Measurements from ENCODE around the gene NFU1. TPM values are rescaled to one million over a fixed set of nuclear protein-coding genes. Genes with fewer than 3 reads are reported as not detected.

The NFU1 gene
- polyA plus RNA-seq, 1 of the 3 experiments (the other 2 are of a cell fraction), result 23.5 TPM

DNA sequence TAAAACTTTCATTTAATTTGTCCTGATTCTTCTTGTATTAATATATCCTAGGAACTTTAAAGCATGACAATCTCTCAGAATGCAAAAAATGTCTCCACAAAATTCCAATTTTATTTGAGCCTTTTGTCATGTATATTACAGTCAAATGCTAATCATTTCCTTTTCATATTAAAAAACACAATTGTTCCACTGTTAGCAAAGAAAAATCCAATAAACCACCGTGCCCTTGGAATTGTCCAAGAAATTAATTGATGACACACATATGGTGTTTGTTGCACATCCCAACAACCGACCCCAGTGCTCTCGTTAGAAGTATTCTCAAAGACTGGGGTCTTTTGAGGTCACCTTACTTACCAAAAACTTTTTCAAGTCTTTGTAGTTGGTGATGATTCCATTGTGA is 78.3 kb downstream of the NFU1 start:
- POLR2A ChIA-PET, result no interaction called here

More for the DNA sequence above, 78.3 kb downstream of the NFU1 start:
- H3K9ac ChIP-seq, result no peak overlapping the region
- peaks cover 13% of the 10 kb centered on the region for H3F3A ChIP-seq (replicated peaks; ENCODE audit: insufficient read depth)
- H4K20me1 ChIP-seq (ENCODE audit: insufficient read depth), result no peaks in the 10 kb centered on the region
- TF ChIP-seq JUND (IDR thresholded peaks at IDR 0.05) (no peak), RAD21 (IDR thresholded peaks at IDR 0.05; ENCODE audit: low read length) (no peak), CHD2 (IDR thresholded peaks at IDR 0.05; ENCODE audit: low read length, partially characterized antibody) (no peak), MEF2A (IDR thresholded peaks at IDR 0.05; ENCODE audit: borderline replicate concordance, low read depth) (no peak), FOSL2 (IDR thresholded peaks at IDR 0.05; ENCODE audit: borderline replicate concordance, low read depth) (no peak), MXI1 (IDR thresholded peaks at IDR 0.05; ENCODE audit: low read depth, low read length) (no peak), FOXM1 (IDR thresholded peaks at IDR 0.05; ENCODE audit: low read depth) (no peak), NRF1 (IDR thresholded peaks at IDR 0.05; ENCODE audit: low read depth, low read length) (no peak), SIN3A (IDR thresholded peaks at IDR 0.05; ENCODE audit: borderline replicate concordance, low read depth, low read length) (no peak), EZH2phosphoT487 (IDR thresholded peaks at IDR 0.05; ENCODE audit: borderline replicate concordance, low read depth) (no peak), EP300 (IDR thresholded peaks at IDR 0.05; ENCODE audit: borderline replicate concordance in 1 of 2, low read depth in 1 of 2, low read length in 1 of 2) (no peak), TAF1 (IDR thresholded peaks at IDR 0.05; ENCODE audit: borderline replicate concordance, low read depth, low read length) (no peak)
- TF ChIP-seq, protein P1, sequence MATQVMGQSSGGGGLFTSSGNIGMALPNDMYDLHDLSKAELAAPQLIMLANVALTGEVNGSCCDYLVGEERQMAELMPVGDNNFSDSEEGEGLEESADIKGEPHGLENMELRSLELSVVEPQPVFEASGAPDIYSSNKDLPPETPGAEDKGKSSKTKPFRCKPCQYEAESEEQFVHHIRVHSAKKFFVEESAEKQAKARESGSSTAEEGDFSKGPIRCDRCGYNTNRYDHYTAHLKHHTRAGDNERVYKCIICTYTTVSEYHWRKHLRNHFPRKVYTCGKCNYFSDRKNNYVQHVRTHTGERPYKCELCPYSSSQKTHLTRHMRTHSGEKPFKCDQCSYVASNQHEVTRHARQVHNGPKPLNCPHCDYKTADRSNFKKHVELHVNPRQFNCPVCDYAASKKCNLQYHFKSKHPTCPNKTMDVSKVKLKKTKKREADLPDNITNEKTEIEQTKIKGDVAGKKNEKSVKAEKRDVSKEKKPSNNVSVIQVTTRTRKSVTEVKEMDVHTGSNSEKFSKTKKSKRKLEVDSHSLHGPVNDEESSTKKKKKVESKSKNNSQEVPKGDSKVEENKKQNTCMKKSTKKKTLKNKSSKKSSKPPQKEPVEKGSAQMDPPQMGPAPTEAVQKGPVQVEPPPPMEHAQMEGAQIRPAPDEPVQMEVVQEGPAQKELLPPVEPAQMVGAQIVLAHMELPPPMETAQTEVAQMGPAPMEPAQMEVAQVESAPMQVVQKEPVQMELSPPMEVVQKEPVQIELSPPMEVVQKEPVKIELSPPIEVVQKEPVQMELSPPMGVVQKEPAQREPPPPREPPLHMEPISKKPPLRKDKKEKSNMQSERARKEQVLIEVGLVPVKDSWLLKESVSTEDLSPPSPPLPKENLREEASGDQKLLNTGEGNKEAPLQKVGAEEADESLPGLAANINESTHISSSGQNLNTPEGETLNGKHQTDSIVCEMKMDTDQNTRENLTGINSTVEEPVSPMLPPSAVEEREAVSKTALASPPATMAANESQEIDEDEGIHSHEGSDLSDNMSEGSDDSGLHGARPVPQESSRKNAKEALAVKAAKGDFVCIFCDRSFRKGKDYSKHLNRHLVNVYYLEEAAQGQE (IDR thresholded peaks at IDR 0.05; ENCODE audit: low read depth, low read length), result no peak
- TF ChIP-seq, protein P2, sequence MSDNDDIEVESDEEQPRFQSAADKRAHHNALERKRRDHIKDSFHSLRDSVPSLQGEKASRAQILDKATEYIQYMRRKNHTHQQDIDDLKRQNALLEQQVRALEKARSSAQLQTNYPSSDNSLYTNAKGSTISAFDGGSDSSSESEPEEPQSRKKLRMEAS (IDR thresholded peaks at IDR 0.05; ENCODE audit: low read depth), result no peak
- TF ChIP-seq, protein P3, sequence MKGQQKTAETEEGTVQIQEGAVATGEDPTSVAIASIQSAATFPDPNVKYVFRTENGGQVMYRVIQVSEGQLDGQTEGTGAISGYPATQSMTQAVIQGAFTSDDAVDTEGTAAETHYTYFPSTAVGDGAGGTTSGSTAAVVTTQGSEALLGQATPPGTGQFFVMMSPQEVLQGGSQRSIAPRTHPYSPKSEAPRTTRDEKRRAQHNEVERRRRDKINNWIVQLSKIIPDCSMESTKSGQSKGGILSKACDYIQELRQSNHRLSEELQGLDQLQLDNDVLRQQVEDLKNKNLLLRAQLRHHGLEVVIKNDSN (IDR thresholded peaks at IDR 0.05; ENCODE audit: borderline replicate concordance, low read depth), result no peak
- TF ChIP-seq, protein P4, sequence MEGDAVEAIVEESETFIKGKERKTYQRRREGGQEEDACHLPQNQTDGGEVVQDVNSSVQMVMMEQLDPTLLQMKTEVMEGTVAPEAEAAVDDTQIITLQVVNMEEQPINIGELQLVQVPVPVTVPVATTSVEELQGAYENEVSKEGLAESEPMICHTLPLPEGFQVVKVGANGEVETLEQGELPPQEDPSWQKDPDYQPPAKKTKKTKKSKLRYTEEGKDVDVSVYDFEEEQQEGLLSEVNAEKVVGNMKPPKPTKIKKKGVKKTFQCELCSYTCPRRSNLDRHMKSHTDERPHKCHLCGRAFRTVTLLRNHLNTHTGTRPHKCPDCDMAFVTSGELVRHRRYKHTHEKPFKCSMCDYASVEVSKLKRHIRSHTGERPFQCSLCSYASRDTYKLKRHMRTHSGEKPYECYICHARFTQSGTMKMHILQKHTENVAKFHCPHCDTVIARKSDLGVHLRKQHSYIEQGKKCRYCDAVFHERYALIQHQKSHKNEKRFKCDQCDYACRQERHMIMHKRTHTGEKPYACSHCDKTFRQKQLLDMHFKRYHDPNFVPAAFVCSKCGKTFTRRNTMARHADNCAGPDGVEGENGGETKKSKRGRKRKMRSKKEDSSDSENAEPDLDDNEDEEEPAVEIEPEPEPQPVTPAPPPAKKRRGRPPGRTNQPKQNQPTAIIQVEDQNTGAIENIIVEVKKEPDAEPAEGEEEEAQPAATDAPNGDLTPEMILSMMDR (IDR thresholded peaks at IDR 0.05), result no peak
- no peaks in the 10 kb centered on the region for H3K27me3 ChIP-seq (ENCODE audit: insufficient read depth)
- CTCF ChIA-PET, result interaction anchor here (0.9 kb wide), 1 partner anchor 16 kb away, joined by 3 read pairs; no protein-coding TSS in a partner anchor
- no peak overlapping the region for H3K4me3 ChIP-seq (ENCODE audit: low read depth in 2 of 2, low read length in 1 of 2)
- H3K4me2 ChIP-seq, result no peak overlapping the region
- H3K36me3 ChIP-seq (replicated peaks in 1 of 2; ENCODE audit: control insufficient read depth in 1 of 2, insufficient read depth in 2 of 2, low read length in 1 of 2), result peaks cover 46 to 78% of the 10 kb centered on the region in 2 experiments
- no peaks in the 10 kb centered on the region; the same call in none of the 2 replicates for H3K79me2 ChIP-seq (ENCODE audit: insufficient read depth)
- H2AFZ ChIP-seq (ENCODE audit: low read depth), result no peak overlapping the region
- H3K27ac ChIP-seq (ENCODE audit: low read depth in 2 of 2, low read length in 1 of 2), result no peak overlapping the region
- no peaks in the 10 kb centered on the region for H3K9me3 ChIP-seq
- DNase-seq, result no peak
- H3K4me1 ChIP-seq (ENCODE audit: control insufficient read depth in 1 of 2, insufficient read depth in 2 of 2, low read depth in 1 of 2, low read length in 1 of 2), result peaks cover 0 to 8% of the 10 kb centered on the region in 2 experiments; a peak in 1 of 4 replicates
- 88% methylated on average over 3 of the region's 3 CpGs for WGBS (ENCODE audit: low lambda C conversion rate)
- no peaks in the 10 kb centered on the region for H3K9me2 ChIP-seq

Data from SK-N-SH (cell line).